ENCODE measurements around the gene ATP10B. TPM values are rescaled to one million over a fixed set of nuclear protein-coding genes. Genes with fewer than 3 reads are reported as not detected.
A peak's percentile ranks its signal among the peaks of the same experiment; 100 is the strongest.

ATP10B gene
- total RNA-seq, 1 donor from 2014 or later = 1.3 TPM

DNA sequence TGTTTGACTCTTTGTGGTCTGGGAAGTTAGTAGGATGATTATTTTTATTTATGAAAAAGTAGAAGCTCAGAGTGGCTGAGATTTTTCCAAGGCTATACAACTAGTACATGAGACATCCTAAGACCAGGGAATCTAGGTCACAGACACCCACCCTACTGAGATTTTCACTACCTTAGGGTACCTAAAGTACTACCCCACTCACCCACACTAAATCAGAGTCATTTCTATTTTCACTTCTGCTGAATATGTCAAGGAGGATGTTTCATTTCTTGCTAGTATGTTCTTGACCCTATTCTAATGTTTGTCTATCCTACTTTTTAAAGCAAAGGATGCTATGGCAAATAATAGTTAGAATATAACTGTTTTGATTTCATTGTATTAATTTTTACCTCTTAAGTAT, 206.0 kb downstream of the ATP10B start:
- Histone ChIP-seq H3K36me3 (ENCODE audit: control insufficient read depth, insufficient read depth, low read length) (no peaks in the 10 kb centered on the region), H3K4me3 (ENCODE audit: low read depth, low read length) (no peak overlapping the region), H3K27me3 (ENCODE audit: control insufficient read depth, insufficient read depth, low read length) (no peaks in the 10 kb centered on the region)
- no peak for DNase-seq (ENCODE audit: low read depth)
- FAIRE-seq = no peak
- TF ChIP-seq, protein P1, sequence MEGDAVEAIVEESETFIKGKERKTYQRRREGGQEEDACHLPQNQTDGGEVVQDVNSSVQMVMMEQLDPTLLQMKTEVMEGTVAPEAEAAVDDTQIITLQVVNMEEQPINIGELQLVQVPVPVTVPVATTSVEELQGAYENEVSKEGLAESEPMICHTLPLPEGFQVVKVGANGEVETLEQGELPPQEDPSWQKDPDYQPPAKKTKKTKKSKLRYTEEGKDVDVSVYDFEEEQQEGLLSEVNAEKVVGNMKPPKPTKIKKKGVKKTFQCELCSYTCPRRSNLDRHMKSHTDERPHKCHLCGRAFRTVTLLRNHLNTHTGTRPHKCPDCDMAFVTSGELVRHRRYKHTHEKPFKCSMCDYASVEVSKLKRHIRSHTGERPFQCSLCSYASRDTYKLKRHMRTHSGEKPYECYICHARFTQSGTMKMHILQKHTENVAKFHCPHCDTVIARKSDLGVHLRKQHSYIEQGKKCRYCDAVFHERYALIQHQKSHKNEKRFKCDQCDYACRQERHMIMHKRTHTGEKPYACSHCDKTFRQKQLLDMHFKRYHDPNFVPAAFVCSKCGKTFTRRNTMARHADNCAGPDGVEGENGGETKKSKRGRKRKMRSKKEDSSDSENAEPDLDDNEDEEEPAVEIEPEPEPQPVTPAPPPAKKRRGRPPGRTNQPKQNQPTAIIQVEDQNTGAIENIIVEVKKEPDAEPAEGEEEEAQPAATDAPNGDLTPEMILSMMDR (IDR thresholded peaks at IDR 0.05; ENCODE audit: insufficient read depth, low read length, severe bottlenecking) = no peak

DNA sequence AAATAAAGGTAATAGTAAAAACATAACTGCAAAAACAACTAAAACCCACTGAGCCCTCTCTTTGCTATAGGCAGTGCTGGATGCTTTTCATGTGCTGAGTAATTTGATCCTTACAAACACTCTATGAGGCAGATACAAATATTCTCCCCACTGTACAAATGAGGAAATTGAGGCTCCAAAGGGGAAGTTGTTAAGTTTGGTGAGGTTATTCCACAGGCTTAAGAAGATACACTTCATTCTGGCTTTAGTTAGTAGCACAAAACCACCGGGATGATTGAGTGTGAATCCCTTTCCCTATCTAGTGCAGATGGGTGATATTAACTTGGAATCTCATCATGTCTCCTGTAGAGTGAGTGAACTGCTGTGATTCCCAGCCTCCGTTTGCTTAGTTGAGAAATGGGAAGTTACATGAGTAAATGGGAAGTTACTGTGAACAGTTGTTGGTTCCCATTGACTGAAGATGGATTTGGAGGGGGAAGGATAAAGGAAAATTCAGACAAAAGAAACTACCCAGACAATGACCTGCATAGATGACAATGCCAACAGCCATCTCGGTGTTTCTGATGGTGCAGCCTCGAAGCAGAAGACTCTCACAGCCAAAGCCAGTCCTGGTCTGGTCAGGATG, 208.3 kb downstream of the ATP10B start:
- TF ChIP-seq, protein P1 (IDR thresholded peaks at IDR 0.05; ENCODE audit: insufficient read depth, low read length, severe bottlenecking) = no peak
- Histone ChIP-seq H3K36me3 (ENCODE audit: control insufficient read depth, insufficient read depth, low read length) (no peaks in the 10 kb centered on the region), H3K27me3 (ENCODE audit: control insufficient read depth, insufficient read depth, low read length) (no peaks in the 10 kb centered on the region), H3K4me3 (ENCODE audit: low read depth, low read length) (no peak overlapping the region)
- DNase-seq (ENCODE audit: low read depth) (no peak), FAIRE-seq (no peak)

DNA sequence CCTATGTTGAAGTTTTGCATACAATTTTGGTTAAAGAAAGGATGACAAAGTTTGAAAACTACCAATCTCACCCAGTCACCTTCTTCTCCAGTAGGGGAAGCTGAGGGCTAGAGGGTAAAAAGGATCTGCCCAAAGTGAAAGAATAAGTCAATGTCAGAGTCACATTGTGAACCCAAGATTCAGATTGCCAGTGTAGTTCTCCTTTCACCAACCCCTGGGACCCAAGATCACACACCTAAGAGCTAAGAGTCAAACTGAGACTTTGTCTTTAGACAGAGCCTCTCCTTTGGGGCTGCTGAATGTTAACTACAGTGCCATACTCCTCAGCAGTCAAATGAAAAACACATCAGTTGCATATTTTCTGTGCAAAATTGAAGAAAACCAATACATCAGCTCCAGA, 210.6 kb downstream of the ATP10B start:
- TF ChIP-seq, protein P1 (IDR thresholded peaks at IDR 0.05; ENCODE audit: insufficient read depth, low read length, severe bottlenecking) = no peak
- Histone ChIP-seq H3K36me3 (ENCODE audit: control insufficient read depth, insufficient read depth, low read length) (no peaks in the 10 kb centered on the region), H3K27me3 (ENCODE audit: control insufficient read depth, insufficient read depth, low read length) (no peaks in the 10 kb centered on the region), H3K4me3 (ENCODE audit: low read depth, low read length) (no peak overlapping the region)
- DNase-seq (ENCODE audit: low read depth) (no peak), FAIRE-seq (peak; percentile 60)

DNA sequence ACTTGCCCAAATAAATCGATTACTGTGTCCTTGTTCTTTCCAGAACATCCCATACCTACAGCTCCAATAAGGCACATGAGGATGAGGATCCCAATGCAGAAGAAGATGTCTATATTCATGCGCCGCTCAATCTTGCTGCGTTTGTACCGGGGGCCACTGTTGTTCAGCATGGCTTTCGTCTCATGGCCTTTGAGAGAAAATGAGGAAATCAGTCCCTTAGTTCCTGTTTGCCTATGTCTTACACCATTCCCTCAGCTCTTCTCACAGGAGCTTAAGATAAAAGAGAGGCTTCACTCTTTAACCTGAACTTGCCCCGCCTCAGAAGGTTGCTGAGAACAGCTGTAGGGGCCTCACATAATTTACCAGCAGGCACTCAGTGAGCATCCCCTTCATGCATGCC, 211.6 kb downstream of the ATP10B start:
- no peak for DNase-seq (ENCODE audit: low read depth)
- FAIRE-seq = no peak
- no peak overlapping the region for H3K4me3 ChIP-seq (ENCODE audit: low read depth, low read length)
- H3K27me3 ChIP-seq (ENCODE audit: control insufficient read depth, insufficient read depth, low read length) = no peaks in the 10 kb centered on the region
- no peaks in the 10 kb centered on the region for H3K36me3 ChIP-seq (ENCODE audit: control insufficient read depth, insufficient read depth, low read length)
- TF ChIP-seq, protein P1 (IDR thresholded peaks at IDR 0.05; ENCODE audit: insufficient read depth, low read length, severe bottlenecking) = no peak

DNA sequence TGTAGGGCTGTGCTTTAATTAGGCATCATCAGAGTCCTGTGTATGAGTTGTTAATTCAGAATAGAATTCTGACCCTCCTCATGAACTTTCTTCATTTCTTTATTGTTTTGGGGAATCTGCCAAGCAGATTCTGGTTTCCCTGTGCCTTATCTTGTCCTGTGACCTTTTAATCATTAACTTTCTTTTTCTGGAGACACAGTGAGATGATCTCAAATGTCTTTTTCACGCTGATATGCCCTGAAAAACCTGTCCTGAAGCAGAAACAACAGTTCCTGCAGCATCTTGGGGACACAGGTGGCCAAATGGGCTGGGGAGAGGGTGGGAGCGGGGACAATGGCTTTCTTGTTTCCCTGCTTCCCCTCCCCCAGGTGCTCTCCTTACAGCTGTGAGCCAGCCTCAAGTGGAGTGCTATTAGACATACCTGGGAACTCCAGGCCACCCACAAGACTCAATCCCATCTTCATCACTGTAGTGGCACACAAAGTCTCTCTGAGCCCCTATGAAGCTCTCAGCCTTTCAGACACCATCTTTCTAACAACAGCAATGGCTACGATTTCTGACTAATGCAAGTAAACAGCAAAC, 213.8 kb downstream of the ATP10B start:
- no peaks in the 10 kb centered on the region for H3K36me3 ChIP-seq (ENCODE audit: control insufficient read depth, insufficient read depth, low read length)
- H3K27me3 ChIP-seq (ENCODE audit: control insufficient read depth, insufficient read depth, low read length) = no peaks in the 10 kb centered on the region
- TF ChIP-seq, protein P1 (IDR thresholded peaks at IDR 0.05; ENCODE audit: insufficient read depth, low read length, severe bottlenecking) = no peak
- H3K4me3 ChIP-seq (ENCODE audit: low read depth, low read length) = no peak overlapping the region
- FAIRE-seq = peak; percentile 75
- DNase-seq (ENCODE audit: low read depth) = no peak
